IgD-negative memory B cell (primary cell): Measurements from ENCODE around the gene ANKRD63. TPM values are rescaled to one million over a fixed set of nuclear protein-coding genes. Genes with fewer than 3 reads are reported as not detected.

Experiments used
- H3K27ac Mint-ChIP-seq, 3 donors: one replicate each; pipeline ENCODE4 v1.8.0; 2020 to 2022; ENCODE audit warnings: mild to moderate bottlenecking in 3 of 3, mixed read lengths in 3 of 3, moderate library complexity in 1 of 3
- H3K27me3 Mint-ChIP-seq: one replicate; pipeline ENCODE4 v1.8.0; 2021; ENCODE audit warnings: mixed read lengths
- H3K36me3 Mint-ChIP-seq: one replicate; pipeline ENCODE4 v1.8.0; 2020; ENCODE audit warnings: mild to moderate bottlenecking, mixed read lengths
- H3K4me1 Mint-ChIP-seq, 3 donors: one replicate each; pipeline ENCODE4 v1.8.0; 2020 to 2022; ENCODE audit warnings: mixed read lengths in 3 of 3, mild to moderate bottlenecking in 1 of 3
- H3K4me3 Mint-ChIP-seq, 4 donors: one replicate each; pipeline ENCODE4 v1.8.0; 2020 to 2022; ENCODE audit warnings: mild to moderate bottlenecking in 4 of 4, mixed read lengths in 4 of 4, moderate library complexity in 3 of 4
- H3K9me3 Mint-ChIP-seq, 3 donors: one replicate each; pipeline ENCODE4 v1.8.0; 2020 to 2021; ENCODE audit warnings: mixed read lengths in 3 of 3, mild to moderate bottlenecking in 1 of 3
- polyA plus RNA-seq: library from polyadenylated mRNA; unstranded; fragments of 300-500 nt; fragmentation: Illumina TruSeq; gene quantifications from one replicate; pipeline ENCODE4 v1.2.3, GENCODE V29; 2021

Gene ANKRD63
- polyA plus RNA-seq, 1 donor from 2014 or later, result not detected

DNA sequence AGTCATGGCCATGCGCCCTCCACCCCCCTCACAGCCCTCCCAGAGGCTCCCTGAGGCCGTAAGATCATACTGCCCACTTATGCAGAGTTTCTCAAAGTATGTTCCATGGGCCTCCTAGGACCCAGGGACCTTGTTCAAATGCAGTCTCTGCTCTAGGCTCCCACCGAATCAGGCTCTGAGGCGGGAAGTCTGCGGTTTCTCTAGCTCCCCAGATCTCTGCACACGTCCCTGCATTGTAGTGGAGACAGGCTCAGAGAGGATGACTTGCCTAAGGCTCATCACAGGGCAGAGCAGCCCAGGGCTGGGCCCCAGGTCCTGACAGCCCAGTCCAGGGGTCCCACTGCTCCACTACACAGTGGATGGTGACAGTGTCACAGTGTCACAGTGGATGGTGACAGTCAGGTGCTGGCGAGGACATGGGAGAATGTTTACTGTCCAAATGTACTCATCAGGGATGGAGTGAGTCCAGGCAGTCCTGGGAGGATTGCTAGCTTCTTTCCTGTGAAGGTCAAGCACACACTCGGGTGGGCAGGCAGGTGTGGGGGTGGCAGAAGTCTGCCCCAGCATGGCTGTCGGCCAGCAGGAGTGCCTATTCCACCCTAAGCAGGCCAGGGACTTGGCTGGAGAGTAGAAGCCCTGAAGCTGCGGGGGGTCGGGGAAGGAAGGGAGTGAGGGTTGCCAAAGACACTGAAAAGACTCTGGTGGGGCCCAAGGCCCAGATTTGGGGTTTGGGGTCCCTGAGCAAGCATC lies 12.4 kb downstream of the ANKRD63 start:
- no peak overlapping the region for H3K4me3 Mint-ChIP-seq
- H3K27me3 Mint-ChIP-seq, result peaks cover 4% of the 10 kb centered on the region
- peak overlapping the region in 1 of 3 donors; percentile 50 for H3K27ac Mint-ChIP-seq
- H3K36me3 Mint-ChIP-seq, result peaks cover 1% of the 10 kb centered on the region
- H3K9me3 Mint-ChIP-seq, result no peaks in the 10 kb centered on the region
- peaks cover 0 to 7% (median 4%) of the 10 kb centered on the region in 3 donors for H3K4me1 Mint-ChIP-seq

- Mint-ChIP-seq H3K4me3 (no peak overlapping the region), H3K27me3 (peaks cover under 1% of the 10 kb centered on the region), H3K36me3 (peaks cover 1% of the 10 kb centered on the region), H3K4me1 (peaks cover 0 to 2% (median under 1%) of the 10 kb centered on the region in 3 donors), H3K9me3 (no peaks in the 10 kb centered on the region), H3K27ac (no peak overlapping the region)
These were observed 13.3 kb downstream of the ANKRD63 start for GRCh38 chr15:40269604-40270003.

- Mint-ChIP-seq H3K27ac (no peak overlapping the region), H3K36me3 (no peaks in the 10 kb centered on the region), H3K4me1 (no peaks in the 10 kb centered on the region), H3K9me3 (no peaks in the 10 kb centered on the region), H3K27me3 (no peaks in the 10 kb centered on the region), H3K4me3 (no peak overlapping the region)
These were observed 15.2 kb downstream of the ANKRD63 start for GRCh38 chr15:40267670-40268069.

GRCh38 chr15:40266828-40267304 lies 16.0 kb downstream of the ANKRD63 start:
- Mint-ChIP-seq H3K9me3 (no peaks in the 10 kb centered on the region), H3K27ac (no peak overlapping the region), H3K36me3 (no peaks in the 10 kb centered on the region), H3K4me3 (no peak overlapping the region), H3K4me1 (no peaks in the 10 kb centered on the region), H3K27me3 (no peaks in the 10 kb centered on the region)

DNA sequence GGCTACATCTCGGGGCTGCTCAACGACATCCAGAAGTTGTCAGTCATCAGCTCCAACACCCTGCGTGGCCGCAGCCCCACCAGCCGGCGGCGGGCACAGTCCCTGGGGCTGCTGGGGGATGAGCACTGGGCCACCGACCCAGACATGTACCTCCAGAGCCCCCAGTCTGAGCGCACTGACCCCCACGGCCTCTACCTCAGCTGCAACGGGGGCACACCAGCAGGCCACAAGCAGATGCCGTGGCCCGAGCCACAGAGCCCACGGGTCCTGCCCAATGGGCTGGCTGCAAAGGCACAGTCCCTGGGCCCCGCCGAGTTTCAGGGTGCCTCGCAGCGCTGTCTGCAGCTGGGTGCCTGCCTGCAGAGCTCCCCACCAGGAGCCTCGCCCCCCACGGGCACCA lies 17.0 kb downstream of the ANKRD63 start:
- Mint-ChIP-seq H3K27ac (peak overlapping the region in 1 of 3 donors; percentile 53), H3K9me3 (no peaks in the 10 kb centered on the region), H3K36me3 (no peaks in the 10 kb centered on the region), H3K4me1 (no peaks in the 10 kb centered on the region), H3K27me3 (no peaks in the 10 kb centered on the region), H3K4me3 (no peak overlapping the region)

GRCh38 chr15:40265355-40265754 lies 17.5 kb downstream of the ANKRD63 start:
- H3K4me3 Mint-ChIP-seq, result no peak overlapping the region
- H3K27me3 Mint-ChIP-seq, result no peaks in the 10 kb centered on the region
- H3K4me1 Mint-ChIP-seq, result no peaks in the 10 kb centered on the region
- no peaks in the 10 kb centered on the region for H3K36me3 Mint-ChIP-seq
- no peaks in the 10 kb centered on the region for H3K9me3 Mint-ChIP-seq
- H3K27ac Mint-ChIP-seq, result no peak overlapping the region

- H3K27me3 Mint-ChIP-seq, result no peaks in the 10 kb centered on the region
- no peaks in the 10 kb centered on the region for H3K36me3 Mint-ChIP-seq
- H3K4me3 Mint-ChIP-seq, result peak overlapping the region in 1 of 4 donors; percentile 55
- no peaks in the 10 kb centered on the region for H3K9me3 Mint-ChIP-seq
- no peaks in the 10 kb centered on the region for H3K4me1 Mint-ChIP-seq
- H3K27ac Mint-ChIP-seq, result no peak overlapping the region
These were observed 18.3 kb downstream of the ANKRD63 start for GRCh38 chr15:40264321-40265153.

DNA sequence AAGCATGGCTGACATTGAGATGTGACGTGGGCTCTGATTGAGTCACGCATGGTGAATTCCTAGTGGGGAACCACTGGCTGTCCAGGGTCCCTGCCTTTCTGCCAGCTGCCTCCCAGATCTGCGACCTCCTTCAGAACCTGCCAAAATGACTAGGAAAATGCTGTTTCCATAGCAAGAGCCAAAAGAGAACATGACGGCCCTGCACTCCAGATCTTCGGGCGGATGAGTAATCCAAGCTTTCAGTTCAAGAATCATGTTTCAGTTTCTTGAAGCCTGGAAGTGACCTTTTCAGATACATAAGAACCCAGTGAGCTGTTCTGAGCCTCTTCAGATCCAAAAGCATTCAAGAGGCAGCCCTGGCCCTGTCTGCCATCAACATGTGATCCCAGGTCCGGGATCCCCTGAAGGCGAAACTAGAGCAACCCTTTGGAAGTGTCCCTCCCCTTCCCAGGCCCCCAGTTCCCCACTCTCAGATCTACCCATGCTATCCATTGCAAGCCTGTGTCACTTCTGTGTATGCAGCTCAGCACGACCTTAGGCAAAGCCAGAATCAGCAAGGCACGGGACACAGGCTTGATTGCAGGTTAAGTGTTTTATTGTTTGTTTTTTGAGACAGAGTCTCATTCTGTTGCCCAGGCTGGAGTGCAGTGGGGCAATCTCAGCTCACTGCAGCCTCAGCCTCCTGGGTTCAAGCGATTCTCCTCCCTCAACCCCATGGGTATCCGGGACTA lies 19.7 kb downstream of the ANKRD63 start:
- Mint-ChIP-seq H3K4me1 (no peaks in the 10 kb centered on the region), H3K27ac (no peak overlapping the region), H3K27me3 (no peaks in the 10 kb centered on the region), H3K36me3 (no peaks in the 10 kb centered on the region), H3K4me3 (no peak overlapping the region), H3K9me3 (no peaks in the 10 kb centered on the region)

- Mint-ChIP-seq H3K9me3 (no peaks in the 10 kb centered on the region), H3K4me3 (no peak overlapping the region), H3K4me1 (no peaks in the 10 kb centered on the region), H3K27ac (no peak overlapping the region), H3K36me3 (no peaks in the 10 kb centered on the region), H3K27me3 (peaks cover 7% of the 10 kb centered on the region)
These were observed 23.8 kb downstream of the ANKRD63 start for GRCh38 chr15:40259021-40259420.

GRCh38 chr15:40258544-40258943 lies 24.3 kb downstream of the ANKRD63 start:
- H3K36me3 Mint-ChIP-seq, result no peaks in the 10 kb centered on the region
- no peak overlapping the region for H3K27ac Mint-ChIP-seq
- peak overlapping the region in 1 of 4 donors; percentile 63 for H3K4me3 Mint-ChIP-seq
- no peaks in the 10 kb centered on the region for H3K9me3 Mint-ChIP-seq
- H3K27me3 Mint-ChIP-seq, result peaks cover 12% of the 10 kb centered on the region
- peaks cover 0 to 3% (median 2%) of the 10 kb centered on the region in 3 donors for H3K4me1 Mint-ChIP-seq

DNA sequence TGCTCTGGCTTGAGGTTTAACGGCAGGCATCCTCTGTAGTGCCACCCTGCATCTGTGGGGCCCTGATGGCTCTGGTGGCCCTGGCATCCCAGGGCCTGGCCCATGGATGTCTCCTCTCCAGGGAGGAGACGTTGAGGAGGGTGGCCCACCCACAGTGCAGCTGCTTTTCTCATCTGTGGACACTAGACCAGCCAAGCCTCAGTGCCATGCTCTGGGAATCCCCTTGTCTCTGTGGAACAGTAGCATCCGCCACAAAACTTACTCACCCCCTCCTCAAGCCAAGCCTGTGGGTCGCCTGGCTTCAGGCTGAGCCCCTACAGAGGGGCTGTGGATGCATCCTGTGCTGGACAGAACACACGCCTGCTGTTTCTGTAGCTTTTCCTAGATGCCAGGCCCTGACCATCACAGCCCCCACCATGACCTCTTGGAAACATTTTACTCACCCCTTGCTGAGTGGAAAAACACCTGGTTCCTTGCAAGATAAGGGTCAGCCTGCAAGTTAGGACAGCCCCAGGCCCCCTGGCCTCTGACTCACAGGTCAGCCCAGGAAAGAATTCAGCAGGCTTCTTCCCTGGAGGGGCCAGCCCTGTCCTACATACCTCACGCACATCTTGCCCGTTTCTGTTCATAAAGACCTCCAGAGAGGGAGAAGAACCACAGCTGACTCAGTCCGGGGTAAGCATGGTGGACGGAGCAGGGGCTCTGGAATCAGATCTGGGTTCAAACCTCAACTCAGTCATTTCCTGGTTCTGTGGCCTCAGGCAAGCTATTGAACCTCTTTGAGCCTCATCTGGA lies 25.0 kb downstream of the ANKRD63 start:
- no peak overlapping the region for H3K4me3 Mint-ChIP-seq
- no peak overlapping the region for H3K27ac Mint-ChIP-seq
- H3K4me1 Mint-ChIP-seq, result peaks cover 4 to 9% (median 7%) of the 10 kb centered on the region in 3 donors
- no peaks in the 10 kb centered on the region for H3K36me3 Mint-ChIP-seq
- H3K27me3 Mint-ChIP-seq, result peaks cover 17% of the 10 kb centered on the region
- H3K9me3 Mint-ChIP-seq, result peaks cover 0 to 1% (median 0%) of the 10 kb centered on the region in 3 donors

- peaks cover 17% of the 10 kb centered on the region for H3K27me3 Mint-ChIP-seq
These were observed 26.1 kb downstream of the ANKRD63 start for GRCh38 chr15:40256638-40257235.

GRCh38 chr15:40255033-40255432 lies 27.8 kb downstream of the ANKRD63 start:
- Mint-ChIP-seq H3K27ac (no peak overlapping the region), H3K9me3 (peaks cover 0 to 1% (median 0%) of the 10 kb centered on the region in 3 donors), H3K4me1 (peaks cover 7 to 10% (median 9%) of the 10 kb centered on the region in 3 donors), H3K27me3 (peaks cover 17% of the 10 kb centered on the region), H3K4me3 (peak overlapping the region in 1 of 4 donors; percentile 60), H3K36me3 (no peaks in the 10 kb centered on the region)

More at GRCh38 chr15:40256638-40257235, 26.1 kb downstream of the ANKRD63 start:
- Mint-ChIP-seq H3K9me3 (peaks cover 0 to 1% (median 0%) of the 10 kb centered on the region in 3 donors), H3K4me1 (peaks cover 5 to 9% (median 7%) of the 10 kb centered on the region in 3 donors), H3K27ac (peak overlapping the region in 1 of 3 donors; percentile 67), H3K36me3 (no peaks in the 10 kb centered on the region), H3K4me3 (no peak overlapping the region)

DNA sequence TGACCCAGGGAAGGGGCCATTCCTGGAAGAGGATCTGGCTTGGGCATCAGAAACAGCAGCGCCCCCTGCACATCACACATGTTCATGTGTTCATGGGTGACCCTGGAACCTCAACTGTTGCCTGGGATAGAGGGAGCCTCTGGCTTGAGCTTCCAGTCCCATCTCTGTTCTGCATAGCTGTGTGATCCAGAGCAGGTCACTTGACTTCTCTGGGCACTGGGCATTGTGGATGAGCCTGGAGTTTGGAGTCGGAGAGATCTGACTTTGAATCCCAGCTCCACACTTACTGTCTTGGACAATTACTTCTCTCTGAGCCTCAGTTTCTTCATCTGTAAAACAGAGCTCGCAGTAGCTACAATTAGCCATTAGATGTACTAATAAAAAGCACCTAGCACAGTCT lies 28.4 kb downstream of the ANKRD63 start:
- H3K4me3 Mint-ChIP-seq, result peak overlapping the region in 1 of 4 donors; percentile 60

More for the DNA sequence above, 28.4 kb downstream of the ANKRD63 start:
- peaks cover 17% of the 10 kb centered on the region for H3K27me3 Mint-ChIP-seq
- H3K9me3 Mint-ChIP-seq, result peaks cover 0 to 1% (median 0%) of the 10 kb centered on the region in 3 donors
- no peak overlapping the region for H3K27ac Mint-ChIP-seq
- H3K4me1 Mint-ChIP-seq, result peaks cover 7 to 10% (median 9%) of the 10 kb centered on the region in 3 donors
- no peaks in the 10 kb centered on the region for H3K36me3 Mint-ChIP-seq
